A673 (cell line): ENCODE results near the gene PDCD11.

Source experiments
- EZH2 ChIP-seq: fragments of 200-600 bp; sonication (generic); IDR thresholded peaks from 2 replicates; pipeline ENCODE4 v1.6.1; 2017; ENCODE audit warnings: borderline replicate concordance, low read depth, mild to moderate bottlenecking, mixed read lengths, antibody characterized with exemption, low read length; ENCODE audit not compliant: poor library complexity, severe bottlenecking
- TF ChIP-seq, protein P1 (sequence below): fragments of 300-800, 200-600 bp; sonication (generic); conservative IDR thresholded peaks from 2 replicates; pipeline ENCODE4 v1.5.1; 2017; ENCODE audit warnings: low read depth, mild to moderate bottlenecking, antibody characterized with exemption, low read length, moderate library complexity, mixed read lengths

- TF ChIP-seq, protein P1, sequence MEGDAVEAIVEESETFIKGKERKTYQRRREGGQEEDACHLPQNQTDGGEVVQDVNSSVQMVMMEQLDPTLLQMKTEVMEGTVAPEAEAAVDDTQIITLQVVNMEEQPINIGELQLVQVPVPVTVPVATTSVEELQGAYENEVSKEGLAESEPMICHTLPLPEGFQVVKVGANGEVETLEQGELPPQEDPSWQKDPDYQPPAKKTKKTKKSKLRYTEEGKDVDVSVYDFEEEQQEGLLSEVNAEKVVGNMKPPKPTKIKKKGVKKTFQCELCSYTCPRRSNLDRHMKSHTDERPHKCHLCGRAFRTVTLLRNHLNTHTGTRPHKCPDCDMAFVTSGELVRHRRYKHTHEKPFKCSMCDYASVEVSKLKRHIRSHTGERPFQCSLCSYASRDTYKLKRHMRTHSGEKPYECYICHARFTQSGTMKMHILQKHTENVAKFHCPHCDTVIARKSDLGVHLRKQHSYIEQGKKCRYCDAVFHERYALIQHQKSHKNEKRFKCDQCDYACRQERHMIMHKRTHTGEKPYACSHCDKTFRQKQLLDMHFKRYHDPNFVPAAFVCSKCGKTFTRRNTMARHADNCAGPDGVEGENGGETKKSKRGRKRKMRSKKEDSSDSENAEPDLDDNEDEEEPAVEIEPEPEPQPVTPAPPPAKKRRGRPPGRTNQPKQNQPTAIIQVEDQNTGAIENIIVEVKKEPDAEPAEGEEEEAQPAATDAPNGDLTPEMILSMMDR = no peak
- TF ChIP-seq EZH2 = no peak
Measured at GRCh38 chr10:103480521-103480920, 84.1 kb downstream of the PDCD11 start.
